Caco-2 (cell line): ENCODE results near the gene TMEM132E. TPM values are rescaled to one million over a fixed set of nuclear protein-coding genes. Genes with fewer than 3 reads are reported as not detected.

Experiments used
- BruUV-seq: library from RNA; stranded (reverse); fragments of 400-500 nt; replicated peaks from 2 replicates; lab custom pipeline; 2021; lab: Mats Ljungman, UMichigan
- CTCF ChIA-PET: fragments of 300-600 bp; sonication (Branson Sonifier 250); formaldehyde crosslinking; loops from one replicate; lab custom pipeline; 2022; ENCODE audit warnings: antibody characterized with exemption; lab: Charles Lee
- POLR2A ChIA-PET: fragments of 300-600 bp; sonication (Branson Sonifier 250); formaldehyde crosslinking; loops from one replicate; lab custom pipeline; 2022; ENCODE audit warnings: antibody characterized with exemption; lab: Charles Lee
- DNase-seq, 2 experiments: peaks; one replicate each; pipeline versions ENCODE4 v3.0.0 to v3.0.0-alpha.2; 2020 to 2022
- H3K27me3 ChIP-seq: replicated peaks from 2 replicates; pipeline ENCODE4 v1.6.0; 2011; ENCODE audit warnings: low read length; ENCODE audit not compliant: control insufficient read depth, insufficient read depth
- H3K36me3 ChIP-seq: 2 replicates; pipeline ENCODE4 v1.5.1; 2011; ENCODE audit warnings: low read length; ENCODE audit not compliant: control insufficient read depth, insufficient read depth
- H3K4me1 ChIP-seq: fragments of 250-450 bp; sonication (Bioruptor Pico); 2 replicates; pipeline ENCODE4 v1.5.1; 2020; ENCODE audit warnings: mild to moderate bottlenecking
- H3K4me3 ChIP-seq: 2 replicates; pipeline ENCODE4 v1.5.1; 2011; ENCODE audit warnings: low read depth, mild to moderate bottlenecking, control low read depth, low read length
- H3K9me3 ChIP-seq: fragments of 250-450 bp; sonication (Bioruptor Pico); 2 replicates; pipeline ENCODE4 v1.5.1; 2020; ENCODE audit warnings: mild to moderate bottlenecking, moderate library complexity
- H3K27ac Mint-ChIP-seq: one replicate; pipeline ENCODE4 v1.8.0; 2022; ENCODE audit warnings: mixed read lengths; ENCODE audit not compliant: unreplicated experiment
- H3K27me3 Mint-ChIP-seq: one replicate; pipeline ENCODE4 v1.8.0; 2022; ENCODE audit warnings: mixed read lengths; ENCODE audit not compliant: insufficient read depth, unreplicated experiment
- H3K36me3 Mint-ChIP-seq: one replicate; pipeline ENCODE4 v1.8.0; 2022; ENCODE audit warnings: mild to moderate bottlenecking, mixed read lengths; ENCODE audit not compliant: insufficient read depth, unreplicated experiment
- H3K4me1 Mint-ChIP-seq: one replicate; pipeline ENCODE4 v1.8.0; 2022; ENCODE audit warnings: low read depth, mixed read lengths; ENCODE audit not compliant: unreplicated experiment
- H3K4me3 Mint-ChIP-seq: one replicate; pipeline ENCODE4 v1.8.0; 2022; ENCODE audit warnings: mild to moderate bottlenecking, moderate library complexity, mixed read lengths; ENCODE audit not compliant: unreplicated experiment
- H3K9me3 Mint-ChIP-seq: one replicate; pipeline ENCODE4 v1.8.0; 2022; ENCODE audit warnings: mixed read lengths; ENCODE audit not compliant: unreplicated experiment
- intact Hi-C: fragments of 100-400 bp; cut with micrococcal nuclease; formaldehyde crosslinking; loops from one replicate; pipeline ENCODE4 v1.10.0; 2022; ENCODE audit not compliant: unreplicated experiment
- total RNA-seq: library from RNA; stranded (reverse); gene quantifications from 2 replicates; pipeline ENCODE4 v1.2.3, GENCODE V29; 2022
- TF ChIP-seq, protein P1 (sequence below), 2 experiments: fragments of 200-600 bp in 1 of 2; IDR thresholded peaks; 1 replicate in 1 of 2; 2 replicates in 1 of 2; pipeline versions ENCODE4 v1.5.1 to v1.8.0; 2011 to 2022; ENCODE audit warnings: antibody characterized with exemption in 1 of 2, control low read depth in 1 of 2, inconsistent platforms in 1 of 2, low read depth in 1 of 2, low read length in 1 of 2, mild to moderate bottlenecking in 1 of 2, moderate library complexity in 1 of 2; ENCODE audit not compliant: insufficient read depth in 1 of 2, severe bottlenecking in 1 of 2, unreplicated experiment in 1 of 2

Gene TMEM132E
- total RNA-seq, 1 experiment from 2014 or later = 0.07 TPM

DNA sequence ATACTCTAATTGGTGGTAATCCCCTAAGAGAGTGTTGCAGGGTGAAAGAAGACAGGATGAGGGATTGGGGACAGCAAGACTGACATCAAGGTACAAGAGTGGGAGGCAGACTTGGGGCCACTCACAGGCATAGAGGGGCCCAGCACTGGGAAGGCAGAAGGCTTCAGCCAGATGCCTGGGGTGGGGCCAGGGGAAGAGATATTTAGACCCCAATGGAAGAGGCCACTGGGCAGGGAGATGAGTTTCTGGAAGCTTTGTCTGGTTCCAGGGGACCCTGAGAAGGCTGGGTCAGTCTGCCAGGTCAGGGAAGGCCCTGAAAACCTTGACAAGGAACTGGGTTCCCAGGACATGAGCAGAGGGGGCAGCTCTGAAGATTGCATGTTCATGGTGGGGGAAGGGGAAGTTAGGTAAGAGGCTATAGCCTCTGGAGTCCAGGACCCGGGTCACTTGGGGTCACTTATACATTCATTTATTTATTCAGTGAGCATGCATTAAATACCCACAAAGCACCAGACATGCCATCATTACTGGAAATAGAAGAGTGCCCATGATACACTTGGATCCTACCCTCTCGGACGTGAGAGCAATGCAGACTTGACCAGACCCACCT is 92.9 kb downstream of the TMEM132E start:
- POLR2A ChIA-PET = no interaction called here

DNA sequence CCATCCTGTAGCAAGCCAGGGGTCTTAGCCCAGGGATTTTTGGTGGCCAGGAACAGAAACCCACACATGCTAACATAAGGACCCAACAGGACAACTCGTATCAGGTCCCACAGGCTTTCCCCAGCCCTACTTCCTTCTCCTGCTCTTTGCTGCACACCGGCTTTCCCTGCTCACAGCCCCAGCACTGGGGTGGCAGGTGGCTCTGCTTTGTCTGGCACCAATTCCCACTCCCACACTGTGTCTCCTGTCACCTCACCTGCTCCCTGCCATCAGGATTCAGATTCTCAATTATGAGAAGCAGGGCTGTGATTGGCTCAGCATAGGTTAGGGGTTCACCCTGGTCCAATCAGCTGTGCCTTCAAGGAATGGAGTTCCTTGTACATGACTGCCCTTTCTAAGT is 94.1 kb downstream of the TMEM132E start:
- H3K36me3 Mint-ChIP-seq = no peaks in the 10 kb centered on the region
- intact Hi-C loops = no loop called here
- Histone ChIP-seq H3K4me1 (no peaks in the 10 kb centered on the region), H3K9me3 (peaks cover 6% of the 10 kb centered on the region), H3K4me3 (no peak overlapping the region), H3K27me3 (no peaks in the 10 kb centered on the region), H3K36me3 (no peaks in the 10 kb centered on the region)
- no peak for DNase-seq
- no peak overlapping the region for H3K27ac Mint-ChIP-seq
- no peaks in the 10 kb centered on the region for H3K9me3 Mint-ChIP-seq
- BruUV-seq = no TSS peak
- H3K27me3 Mint-ChIP-seq = peaks cover 11% of the 10 kb centered on the region
- ChIA-PET POLR2A (no interaction called here), CTCF (no interaction called here)
- H3K4me1 Mint-ChIP-seq = no peaks in the 10 kb centered on the region
- TF ChIP-seq, protein P1, sequence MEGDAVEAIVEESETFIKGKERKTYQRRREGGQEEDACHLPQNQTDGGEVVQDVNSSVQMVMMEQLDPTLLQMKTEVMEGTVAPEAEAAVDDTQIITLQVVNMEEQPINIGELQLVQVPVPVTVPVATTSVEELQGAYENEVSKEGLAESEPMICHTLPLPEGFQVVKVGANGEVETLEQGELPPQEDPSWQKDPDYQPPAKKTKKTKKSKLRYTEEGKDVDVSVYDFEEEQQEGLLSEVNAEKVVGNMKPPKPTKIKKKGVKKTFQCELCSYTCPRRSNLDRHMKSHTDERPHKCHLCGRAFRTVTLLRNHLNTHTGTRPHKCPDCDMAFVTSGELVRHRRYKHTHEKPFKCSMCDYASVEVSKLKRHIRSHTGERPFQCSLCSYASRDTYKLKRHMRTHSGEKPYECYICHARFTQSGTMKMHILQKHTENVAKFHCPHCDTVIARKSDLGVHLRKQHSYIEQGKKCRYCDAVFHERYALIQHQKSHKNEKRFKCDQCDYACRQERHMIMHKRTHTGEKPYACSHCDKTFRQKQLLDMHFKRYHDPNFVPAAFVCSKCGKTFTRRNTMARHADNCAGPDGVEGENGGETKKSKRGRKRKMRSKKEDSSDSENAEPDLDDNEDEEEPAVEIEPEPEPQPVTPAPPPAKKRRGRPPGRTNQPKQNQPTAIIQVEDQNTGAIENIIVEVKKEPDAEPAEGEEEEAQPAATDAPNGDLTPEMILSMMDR (IDR thresholded peaks at IDR 0.05; ENCODE audit: insufficient read depth in 1 of 2, low read depth in 1 of 2, low read length in 1 of 2, severe bottlenecking in 1 of 2, unreplicated experiment in 1 of 2) = no peak
- H3K4me3 Mint-ChIP-seq = no peak overlapping the region

More for the DNA sequence above, 92.9 kb downstream of the TMEM132E start:
- Histone ChIP-seq H3K9me3 (no peaks in the 10 kb centered on the region), H3K4me3 (no peak overlapping the region), H3K36me3 (no peaks in the 10 kb centered on the region), H3K4me1 (no peaks in the 10 kb centered on the region), H3K27me3 (no peaks in the 10 kb centered on the region)
- Mint-ChIP-seq H3K4me1 (no peaks in the 10 kb centered on the region), H3K36me3 (no peaks in the 10 kb centered on the region), H3K27me3 (peaks cover 11% of the 10 kb centered on the region), H3K9me3 (no peaks in the 10 kb centered on the region), H3K27ac (no peak overlapping the region), H3K4me3 (no peak overlapping the region)
- DNase-seq = no peak
- CTCF ChIA-PET = no interaction called here
- BruUV-seq = no TSS peak
- TF ChIP-seq, protein P1 (IDR thresholded peaks at IDR 0.05; ENCODE audit: insufficient read depth in 1 of 2, low read depth in 1 of 2, low read length in 1 of 2, severe bottlenecking in 1 of 2, unreplicated experiment in 1 of 2) = no peak
- intact Hi-C loops = no loop called here

DNA sequence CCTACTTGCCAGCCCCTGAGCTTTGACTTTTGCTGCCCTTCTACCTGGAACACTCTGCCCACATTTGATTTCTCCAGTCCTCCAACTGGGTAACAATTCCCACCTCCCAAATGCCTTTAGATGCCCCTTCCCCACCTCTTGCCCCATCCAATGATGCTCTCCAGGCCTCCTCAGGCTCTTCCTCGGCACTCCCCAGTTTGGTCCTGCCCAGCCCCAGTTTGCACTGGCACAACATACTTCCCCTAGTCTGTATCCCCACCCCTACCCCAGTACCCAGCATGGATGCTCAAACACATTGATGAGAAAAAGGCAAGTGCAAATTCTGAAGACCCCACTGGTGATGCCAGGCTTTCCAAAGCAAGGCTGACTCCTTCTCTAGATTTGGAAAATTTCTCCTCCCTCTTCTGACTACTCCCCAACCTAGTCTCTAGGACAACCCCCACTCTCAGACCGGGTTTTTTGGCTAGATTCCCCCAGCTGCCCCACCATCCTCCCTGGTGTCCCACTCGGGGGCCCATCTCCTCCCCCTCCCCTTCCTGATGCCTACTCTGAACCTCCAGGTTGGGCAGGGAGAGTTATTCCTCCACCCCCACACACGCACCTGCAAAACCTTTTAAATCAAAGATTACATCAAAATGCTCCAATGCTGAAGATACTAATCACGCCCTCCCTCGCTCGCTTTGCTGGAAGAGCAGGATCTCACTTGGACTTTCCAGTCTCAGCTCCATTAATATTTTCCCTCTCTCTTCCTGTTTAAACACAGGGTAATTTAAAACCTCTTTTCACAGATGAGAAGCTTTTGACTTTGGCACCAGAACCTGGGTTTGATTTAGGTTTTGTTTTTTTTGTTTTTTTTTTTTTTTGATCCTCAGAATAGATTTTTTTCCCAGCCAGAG is 94.9 kb downstream of the TMEM132E start:
- Histone ChIP-seq H3K27me3 (no peaks in the 10 kb centered on the region), H3K4me3 (no peak overlapping the region), H3K9me3 (peaks cover 6% of the 10 kb centered on the region), H3K36me3 (no peaks in the 10 kb centered on the region), H3K4me1 (no peaks in the 10 kb centered on the region)
- Mint-ChIP-seq H3K4me3 (no peak overlapping the region), H3K9me3 (no peaks in the 10 kb centered on the region), H3K36me3 (no peaks in the 10 kb centered on the region), H3K4me1 (no peaks in the 10 kb centered on the region), H3K27ac (no peak overlapping the region), H3K27me3 (peaks cover 11% of the 10 kb centered on the region)
- DNase-seq = no peak
- ChIA-PET CTCF (no interaction called here), POLR2A (no interaction called here)
- no TSS peak for BruUV-seq
- intact Hi-C loops = no loop called here
- TF ChIP-seq, protein P1 (IDR thresholded peaks at IDR 0.05; ENCODE audit: insufficient read depth in 1 of 2, low read depth in 1 of 2, low read length in 1 of 2, severe bottlenecking in 1 of 2, unreplicated experiment in 1 of 2) = no peak
